Vagina (tissue), 2 donors: ENCODE data around the gene CASZ1.

Experiments used
- POLR2A ChIP-seq, 2 donors: fragments of 450-650 bp; IDR thresholded peaks; one replicate each; pipeline ENCODE4 v1.6.1; 2017; ENCODE audit warnings: antibody characterized with exemption in 2 of 2, mild to moderate bottlenecking in 2 of 2, moderate library complexity in 2 of 2
- POLR2AphosphoS5 ChIP-seq, 2 donors: sonication (generic); formaldehyde crosslinking; IDR thresholded peaks; one replicate each; pipeline ENCODE4 v1.9.0; 2017; ENCODE audit warnings: antibody characterized with exemption in 2 of 2, mild to moderate bottlenecking in 2 of 2, low read depth in 1 of 2; ENCODE audit not compliant: insufficient read depth in 1 of 2
- TF ChIP-seq, protein P1 (sequence below), 3 experiments: fragments of 450-650 bp in 2 of 3; fragments of 200-600 bp in 1 of 3; sonication (generic) in 1 of 3; IDR thresholded peaks; one replicate each; pipeline ENCODE4 v1.5.1; 2017 to 2019; ENCODE audit warnings: antibody characterized with exemption in 3 of 3, mild to moderate bottlenecking in 2 of 3, moderate library complexity in 2 of 3

DNA sequence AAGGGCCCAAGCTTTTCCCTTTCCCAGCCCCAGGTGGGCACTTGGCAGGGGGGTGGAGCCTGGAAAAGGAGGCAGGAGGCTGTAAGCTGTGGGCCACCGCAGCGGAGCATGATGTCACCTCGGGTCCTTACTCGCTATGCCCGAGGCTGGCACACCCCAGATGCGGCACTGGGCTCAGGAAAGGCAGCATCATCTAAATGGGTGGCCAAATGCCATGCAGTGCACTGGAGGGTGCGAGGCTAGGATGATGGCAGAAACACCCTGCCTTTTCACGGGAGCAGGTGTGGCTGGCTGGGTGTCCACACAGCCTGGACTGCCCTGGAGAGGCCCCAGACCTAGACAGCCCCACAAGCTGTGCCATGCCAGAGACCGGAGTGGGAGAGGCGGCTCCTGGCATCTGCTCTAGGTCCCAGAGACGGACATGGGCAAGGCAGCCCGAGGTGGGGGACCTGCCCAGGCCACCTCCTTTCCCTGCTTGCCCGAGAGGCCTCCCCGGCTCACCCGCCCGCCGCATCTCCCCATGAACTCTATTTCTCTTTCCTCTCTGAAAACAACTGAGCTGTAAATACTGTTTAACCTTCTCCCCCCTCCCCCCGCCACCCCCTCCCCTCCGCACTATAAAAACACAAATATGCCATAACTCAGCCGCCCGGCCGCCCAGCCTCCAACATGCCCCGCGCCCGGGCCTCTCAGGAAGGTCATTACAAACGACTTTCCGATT is 124.7 kb downstream of the CASZ1 start:
- TF ChIP-seq, protein P1, sequence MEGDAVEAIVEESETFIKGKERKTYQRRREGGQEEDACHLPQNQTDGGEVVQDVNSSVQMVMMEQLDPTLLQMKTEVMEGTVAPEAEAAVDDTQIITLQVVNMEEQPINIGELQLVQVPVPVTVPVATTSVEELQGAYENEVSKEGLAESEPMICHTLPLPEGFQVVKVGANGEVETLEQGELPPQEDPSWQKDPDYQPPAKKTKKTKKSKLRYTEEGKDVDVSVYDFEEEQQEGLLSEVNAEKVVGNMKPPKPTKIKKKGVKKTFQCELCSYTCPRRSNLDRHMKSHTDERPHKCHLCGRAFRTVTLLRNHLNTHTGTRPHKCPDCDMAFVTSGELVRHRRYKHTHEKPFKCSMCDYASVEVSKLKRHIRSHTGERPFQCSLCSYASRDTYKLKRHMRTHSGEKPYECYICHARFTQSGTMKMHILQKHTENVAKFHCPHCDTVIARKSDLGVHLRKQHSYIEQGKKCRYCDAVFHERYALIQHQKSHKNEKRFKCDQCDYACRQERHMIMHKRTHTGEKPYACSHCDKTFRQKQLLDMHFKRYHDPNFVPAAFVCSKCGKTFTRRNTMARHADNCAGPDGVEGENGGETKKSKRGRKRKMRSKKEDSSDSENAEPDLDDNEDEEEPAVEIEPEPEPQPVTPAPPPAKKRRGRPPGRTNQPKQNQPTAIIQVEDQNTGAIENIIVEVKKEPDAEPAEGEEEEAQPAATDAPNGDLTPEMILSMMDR (IDR thresholded peaks at IDR 0.05): no peak
- no peak for TF ChIP-seq POLR2AphosphoS5 (IDR thresholded peaks at IDR 0.05; ENCODE audit: insufficient read depth in 1 of 2, low read depth in 1 of 2)
- TF ChIP-seq POLR2A (IDR thresholded peaks at IDR 0.05): no peak
